ENCODE data around the gene KIF13A.

The KIF13A gene

DNA sequence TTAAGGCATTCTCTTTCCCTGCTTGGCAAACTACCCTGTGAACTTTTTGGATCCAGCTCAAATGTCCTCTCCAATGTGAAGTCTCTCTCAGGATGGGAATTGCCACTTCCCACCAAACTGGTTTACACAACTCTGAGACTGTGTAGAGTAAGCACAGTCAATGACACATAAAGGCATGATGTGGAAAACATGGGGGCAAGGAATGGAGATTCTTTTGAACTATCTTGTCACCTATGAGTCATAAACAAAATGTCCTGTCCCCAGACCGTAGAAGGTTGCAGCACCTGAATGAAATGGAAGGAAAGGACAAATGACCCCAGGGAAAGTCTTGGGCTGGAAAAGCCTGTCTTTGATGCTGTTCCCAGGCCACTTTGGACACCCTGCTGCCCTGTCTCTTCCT is 11.0 kb upstream of the KIF13A start:
- no peaks in the 10 kb centered on the region for H3K4me1 ChIP-seq (ENCODE audit: control insufficient read depth, insufficient read depth, low read length, poor library complexity, severe bottlenecking)
- H3K36me3 ChIP-seq (ENCODE audit: control insufficient read depth, insufficient read depth, low read length), result no peaks in the 10 kb centered on the region
- no peaks in the 10 kb centered on the region for H3K9me3 ChIP-seq (ENCODE audit: control insufficient read depth, low read length)
- no peak overlapping the region for H3K27ac ChIP-seq (ENCODE audit: low read depth, low read length, severe bottlenecking)
- H3K4me3 ChIP-seq (ENCODE audit: extremely low read depth, insufficient read depth, low read length, poor library complexity, severe bottlenecking), result no peak overlapping the region
- WGBS, 2 experiments (ENCODE audit: insufficient coverage in 2 of 2), result 100% methylated on average over 1 of the region's 1 CpG; no CpG with 5 or more reads in 1 of the 2 experiments

DNA sequence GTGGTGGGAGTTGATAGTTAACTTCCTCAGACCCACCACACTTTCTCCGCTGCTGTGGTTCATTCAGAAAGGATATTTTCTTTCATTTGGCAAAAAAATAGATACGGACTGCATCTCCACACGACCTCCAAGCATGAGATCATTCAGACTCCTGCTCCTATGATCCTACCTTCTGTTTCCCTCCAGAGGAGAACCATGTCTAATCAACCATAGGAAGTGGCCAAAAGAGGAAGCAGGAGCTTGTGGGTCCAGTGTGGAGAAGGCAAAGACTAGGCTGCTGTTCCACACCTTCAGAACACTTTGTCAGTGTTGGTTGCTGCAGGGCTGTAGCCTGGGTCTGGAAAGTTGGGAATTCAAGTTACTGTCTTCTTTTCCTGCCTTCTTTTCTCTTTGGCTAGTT is 10.6 kb upstream of the KIF13A start:
- no peaks in the 10 kb centered on the region for H3K36me3 ChIP-seq (ENCODE audit: control insufficient read depth, insufficient read depth, low read length)
- no peaks in the 10 kb centered on the region for H3K4me1 ChIP-seq (ENCODE audit: control insufficient read depth, insufficient read depth, low read length, poor library complexity, severe bottlenecking)
- no peak overlapping the region for H3K4me3 ChIP-seq (ENCODE audit: extremely low read depth, insufficient read depth, low read length, poor library complexity, severe bottlenecking)
- H3K9me3 ChIP-seq (ENCODE audit: control insufficient read depth, low read length), result no peaks in the 10 kb centered on the region
- H3K27ac ChIP-seq (ENCODE audit: low read depth, low read length, severe bottlenecking), result no peak overlapping the region
- WGBS, 2 experiments (ENCODE audit: insufficient coverage in 2 of 2), result 94% methylated on average over 2 of the region's 3 CpGs; no CpG with 5 or more reads in 1 of the 2 experiments

DNA sequence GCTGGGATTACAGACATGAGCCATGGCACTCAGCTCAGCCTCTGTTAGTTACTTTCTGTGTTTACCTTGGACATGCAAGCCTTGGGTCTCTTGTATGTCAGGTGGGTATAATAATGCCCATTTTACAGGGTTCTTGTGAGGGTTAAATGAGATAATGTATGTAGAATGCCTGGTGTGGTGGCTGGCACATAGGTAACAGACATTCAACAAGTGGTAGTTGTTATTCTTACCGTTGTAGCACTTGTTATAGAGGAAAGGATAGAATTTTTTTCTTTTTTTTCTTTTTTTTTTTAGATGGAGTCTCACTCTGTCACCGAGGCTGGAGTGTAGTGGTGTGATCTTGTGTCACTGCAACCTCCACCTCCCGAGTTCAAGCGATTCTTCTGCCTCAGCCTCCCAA is 8.0 kb upstream of the KIF13A start:
- H3K4me3 ChIP-seq (ENCODE audit: extremely low read depth, insufficient read depth, low read length, poor library complexity, severe bottlenecking), result no peak overlapping the region
- no peak overlapping the region for H3K27ac ChIP-seq (ENCODE audit: low read depth, low read length, severe bottlenecking)
- no peaks in the 10 kb centered on the region for H3K4me1 ChIP-seq (ENCODE audit: control insufficient read depth, insufficient read depth, low read length, poor library complexity, severe bottlenecking)
- WGBS, 2 experiments (ENCODE audit: insufficient coverage in 2 of 2), result 100% methylated on average over 2 of the region's 4 CpGs; no CpG with 5 or more reads in 1 of the 2 experiments
- H3K36me3 ChIP-seq (ENCODE audit: control insufficient read depth, insufficient read depth, low read length), result no peaks in the 10 kb centered on the region
- no peaks in the 10 kb centered on the region for H3K9me3 ChIP-seq (ENCODE audit: control insufficient read depth, low read length)

DNA sequence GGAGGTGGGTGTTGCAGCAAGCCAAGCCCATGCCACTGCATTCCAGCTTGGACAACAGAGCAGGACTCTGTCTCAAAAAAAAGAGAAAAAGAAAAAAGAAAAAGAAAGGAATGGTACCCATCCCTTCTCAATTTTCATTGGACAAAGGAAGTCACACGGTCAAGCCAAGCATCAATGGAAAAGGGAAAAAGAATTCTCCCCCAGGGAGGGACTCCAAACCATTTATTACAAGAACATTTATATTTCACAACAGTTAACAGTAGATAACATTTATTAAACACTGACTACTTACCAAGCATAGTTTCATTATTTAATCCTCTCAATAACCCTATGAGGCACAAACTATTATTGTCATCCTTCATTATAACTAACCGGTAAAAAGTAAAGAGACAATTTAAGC is 6.6 kb upstream of the KIF13A start:
- no peaks in the 10 kb centered on the region for H3K9me3 ChIP-seq (ENCODE audit: control insufficient read depth, low read length)
- no peak overlapping the region for H3K27ac ChIP-seq (ENCODE audit: low read depth, low read length, severe bottlenecking)
- WGBS, 2 experiments (ENCODE audit: insufficient coverage in 2 of 2), result 96% methylated on average over 2 of the region's 2 CpGs; no CpG with 5 or more reads in 1 of the 2 experiments
- no peak overlapping the region for H3K4me3 ChIP-seq (ENCODE audit: extremely low read depth, insufficient read depth, low read length, poor library complexity, severe bottlenecking)
- H3K4me1 ChIP-seq (ENCODE audit: control insufficient read depth, insufficient read depth, low read length, poor library complexity, severe bottlenecking), result no peaks in the 10 kb centered on the region
- no peaks in the 10 kb centered on the region for H3K36me3 ChIP-seq (ENCODE audit: control insufficient read depth, insufficient read depth, low read length)

DNA sequence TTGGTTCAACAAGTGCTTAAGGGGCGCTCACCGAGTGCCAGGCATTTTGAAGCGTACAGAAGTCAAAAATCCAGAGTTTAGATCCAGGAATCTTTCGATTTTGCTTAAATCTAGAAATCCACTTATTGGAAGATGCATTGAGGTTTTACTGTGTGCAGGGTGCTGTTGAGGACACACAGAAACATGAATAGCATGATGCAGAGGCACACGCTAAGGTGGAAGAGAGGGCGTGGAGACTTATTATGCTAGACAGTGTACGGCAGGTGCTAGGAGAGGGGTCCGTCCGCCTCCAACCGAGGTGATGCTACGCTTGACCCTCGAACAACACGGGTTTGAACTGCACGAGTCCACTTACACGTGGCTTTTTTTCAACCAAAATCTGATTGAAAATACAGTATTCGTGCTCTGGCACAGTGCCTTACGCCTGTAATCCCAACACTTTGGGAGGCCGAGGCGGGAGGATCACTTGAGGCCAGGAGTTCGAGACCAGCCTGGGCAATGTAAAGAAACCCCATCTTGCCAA is 1.0 kb upstream of the KIF13A start:
- Histone ChIP-seq H3K4me1 (ENCODE audit: control insufficient read depth, insufficient read depth, low read length, poor library complexity, severe bottlenecking) (no peaks in the 10 kb centered on the region), H3K9me3 (ENCODE audit: control insufficient read depth, low read length) (no peaks in the 10 kb centered on the region), H3K27ac (ENCODE audit: low read depth, low read length, severe bottlenecking) (peak overlapping the region; percentile 57), H3K4me3 (ENCODE audit: extremely low read depth, insufficient read depth, low read length, poor library complexity, severe bottlenecking) (peak overlapping the region; percentile 55), H3K36me3 (ENCODE audit: control insufficient read depth, insufficient read depth, low read length) (peaks cover 4% of the 10 kb centered on the region)
- WGBS, 2 experiments (ENCODE audit: insufficient coverage in 2 of 2), result 80 to 84% methylated on average over 17 to 19 of the region's 20 CpGs

DNA sequence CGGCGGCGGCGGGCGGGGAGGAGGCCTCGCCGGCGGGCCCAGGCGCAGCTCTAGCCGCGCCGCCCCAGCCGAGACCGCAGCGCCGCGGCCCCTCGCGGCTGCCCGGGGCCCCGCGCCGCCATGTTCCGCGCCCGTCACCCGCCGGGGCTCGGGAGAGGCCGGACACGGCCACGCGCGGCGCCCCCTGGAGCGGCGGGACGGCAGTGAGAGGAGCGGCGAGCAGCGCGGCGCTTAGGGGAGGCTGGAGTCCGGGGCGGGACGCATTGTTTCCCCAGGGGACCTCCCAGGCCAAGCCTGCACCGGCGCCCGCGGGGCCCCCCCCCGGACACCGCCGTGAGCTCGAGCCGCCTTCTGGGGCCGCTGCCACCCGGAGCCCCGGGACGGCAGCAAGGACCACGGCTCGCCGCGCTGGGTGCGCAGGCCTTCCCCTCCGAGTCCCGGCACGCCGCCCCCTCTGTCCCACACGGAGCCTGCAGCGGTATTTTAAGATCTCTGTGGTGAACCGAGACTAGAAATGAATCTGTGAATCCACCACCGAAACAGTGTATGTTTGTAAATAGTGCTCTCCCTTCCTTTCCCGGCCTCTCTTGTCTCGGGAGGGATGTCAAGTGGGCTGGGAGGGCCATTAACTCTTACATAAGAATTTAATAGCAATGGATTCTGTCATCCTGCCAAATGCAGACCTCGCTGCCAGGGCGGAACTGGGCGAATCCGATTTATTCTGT is 424 bp upstream of the KIF13A start:
- H3K4me3 ChIP-seq (ENCODE audit: extremely low read depth, insufficient read depth, low read length, poor library complexity, severe bottlenecking), result peak overlapping the region; percentile 55
- no peaks in the 10 kb centered on the region for H3K4me1 ChIP-seq (ENCODE audit: control insufficient read depth, insufficient read depth, low read length, poor library complexity, severe bottlenecking)
- H3K9me3 ChIP-seq (ENCODE audit: control insufficient read depth, low read length), result no peaks in the 10 kb centered on the region
- WGBS, 2 experiments (ENCODE audit: insufficient coverage in 2 of 2), result 2 to 3% methylated on average over 46 to 53 of the region's 78 CpGs
- peaks cover 9% of the 10 kb centered on the region for H3K36me3 ChIP-seq (ENCODE audit: control insufficient read depth, insufficient read depth, low read length)
- peak overlapping the region; percentile 57 for H3K27ac ChIP-seq (ENCODE audit: low read depth, low read length, severe bottlenecking)

DNA sequence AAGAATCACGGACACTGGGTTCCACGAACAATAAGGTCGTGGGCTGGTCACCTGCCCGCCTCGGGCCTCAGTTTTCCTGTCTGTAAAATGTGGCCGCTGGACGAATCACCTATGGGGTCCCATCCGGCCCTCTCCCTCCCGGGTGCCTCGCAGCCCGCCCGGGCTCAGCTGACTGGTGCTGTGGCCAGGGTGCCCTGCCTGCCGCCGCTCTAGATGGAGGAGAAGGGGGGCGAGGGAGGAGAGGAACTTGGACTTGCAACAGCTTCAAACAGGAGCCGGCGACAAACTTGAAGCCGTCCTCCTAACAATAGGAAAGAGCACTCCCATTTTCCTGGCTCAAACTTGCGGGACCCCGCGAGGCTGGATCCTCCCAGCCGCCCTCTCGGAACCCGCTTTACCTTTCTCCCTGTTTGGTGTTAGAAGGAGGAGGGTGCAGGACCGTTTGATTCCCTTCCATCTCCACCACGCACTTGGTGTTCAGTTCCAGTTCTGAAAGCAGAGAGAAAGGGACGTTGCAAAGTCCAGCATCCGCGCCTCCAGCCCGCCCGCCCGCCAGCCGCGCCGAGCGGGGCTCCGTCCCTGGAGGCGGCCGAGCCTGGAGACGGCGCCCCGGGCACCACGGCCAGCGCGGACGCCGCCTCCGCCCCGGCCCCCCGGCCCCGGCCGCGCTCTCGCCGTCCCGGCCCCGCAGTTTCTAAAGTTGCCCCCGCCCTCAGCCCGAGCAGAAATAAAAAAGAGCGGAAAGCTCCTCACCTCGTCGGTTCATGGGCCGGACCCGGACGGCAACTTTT is 584 bp downstream of the KIF13A start:
- H3K4me3 ChIP-seq (ENCODE audit: extremely low read depth, insufficient read depth, low read length, poor library complexity, severe bottlenecking), result peak overlapping the region; percentile 71
- H3K4me1 ChIP-seq (ENCODE audit: control insufficient read depth, insufficient read depth, low read length, poor library complexity, severe bottlenecking), result no peaks in the 10 kb centered on the region
- no peaks in the 10 kb centered on the region for H3K9me3 ChIP-seq (ENCODE audit: control insufficient read depth, low read length)
- H3K27ac ChIP-seq (ENCODE audit: low read depth, low read length, severe bottlenecking), result peak overlapping the region; percentile 62
- 0% methylated on average over 39 to 47 of the region's 65 CpGs for WGBS, 2 experiments (ENCODE audit: insufficient coverage in 2 of 2)
- peaks cover 13% of the 10 kb centered on the region for H3K36me3 ChIP-seq (ENCODE audit: control insufficient read depth, insufficient read depth, low read length)

DNA sequence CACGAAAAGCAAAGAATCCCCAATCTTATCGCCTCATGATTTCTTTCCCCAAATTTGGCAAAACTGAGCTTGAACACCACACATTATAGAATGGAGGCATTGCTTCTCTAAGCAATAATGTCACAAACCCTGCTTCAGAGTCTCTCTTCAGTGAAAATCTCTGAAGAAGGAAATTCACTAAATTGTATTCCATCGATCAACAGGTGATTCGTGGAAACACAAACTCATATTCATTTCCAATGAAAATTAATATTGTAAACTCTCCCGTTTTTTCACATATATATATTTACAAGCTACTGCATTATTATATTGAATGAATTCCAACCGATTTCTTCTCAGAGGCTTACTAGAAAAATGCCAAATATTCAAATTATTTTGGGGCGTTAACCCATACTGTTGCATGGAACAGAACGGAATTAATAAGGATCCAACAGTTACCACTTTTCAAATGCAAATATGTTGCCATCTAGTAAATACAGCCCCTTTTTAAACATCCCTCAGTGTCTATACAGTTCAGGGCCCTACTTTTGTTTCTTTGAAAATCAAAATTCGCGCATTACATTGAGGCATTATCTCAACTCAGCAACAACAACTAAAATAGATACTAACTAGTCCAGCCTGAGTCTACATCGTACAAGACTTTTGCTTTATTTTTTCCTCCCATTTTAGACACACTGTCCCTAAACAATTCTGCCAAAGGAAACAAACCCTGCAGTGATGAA is 1.3 kb downstream of the KIF13A start:
- H3K9me3 ChIP-seq (ENCODE audit: control insufficient read depth, low read length), result no peaks in the 10 kb centered on the region
- WGBS, 2 experiments (ENCODE audit: insufficient coverage in 2 of 2), result 33 to 39% methylated on average over 7 to 8 of the region's 11 CpGs
- H3K4me1 ChIP-seq (ENCODE audit: control insufficient read depth, insufficient read depth, low read length, poor library complexity, severe bottlenecking), result no peaks in the 10 kb centered on the region
- no peak overlapping the region for H3K27ac ChIP-seq (ENCODE audit: low read depth, low read length, severe bottlenecking)
- peak overlapping the region; percentile 71 for H3K4me3 ChIP-seq (ENCODE audit: extremely low read depth, insufficient read depth, low read length, poor library complexity, severe bottlenecking)
- H3K36me3 ChIP-seq (ENCODE audit: control insufficient read depth, insufficient read depth, low read length), result peaks cover 20% of the 10 kb centered on the region

DNA sequence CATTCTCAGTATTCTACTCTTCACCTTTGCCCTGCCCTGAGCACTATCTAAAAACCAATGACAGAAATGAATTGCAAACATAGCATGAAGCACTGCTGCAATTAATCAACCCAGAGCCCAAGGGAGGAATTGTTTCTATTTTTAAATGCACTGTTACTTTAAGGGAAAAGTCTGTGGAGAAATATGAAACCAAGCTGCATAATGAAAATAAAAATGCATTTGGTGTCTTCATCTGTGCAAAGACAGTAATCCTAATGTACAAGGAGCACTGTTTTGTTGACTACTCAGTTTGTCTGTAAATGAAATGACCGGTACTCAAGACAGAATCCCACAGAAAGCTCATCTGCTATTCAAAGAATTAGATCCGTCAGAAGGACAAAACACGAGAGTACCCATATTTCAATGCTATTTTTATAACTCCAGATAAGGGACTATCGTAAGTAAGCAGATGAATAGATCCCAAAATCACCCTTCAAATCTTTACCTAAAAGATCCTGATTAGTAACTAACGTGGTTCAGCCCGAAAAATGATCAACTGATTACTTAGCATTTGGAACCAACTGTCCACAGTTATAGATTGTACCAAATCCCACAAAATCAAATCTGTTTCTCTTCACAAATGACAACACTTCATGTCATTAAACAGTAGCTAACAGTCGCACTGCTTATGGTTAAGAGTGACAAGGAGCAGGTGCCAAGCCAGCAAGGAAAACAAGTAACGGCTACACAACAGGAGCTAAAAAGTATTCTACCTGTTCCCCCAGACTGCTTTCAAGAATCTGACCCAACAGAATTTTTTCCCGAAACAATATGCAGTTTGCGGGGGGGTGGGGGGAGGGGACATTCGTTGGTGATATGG is 2.4 kb downstream of the KIF13A start:
- WGBS, 2 experiments (ENCODE audit: insufficient coverage in 2 of 2), result 87 to 90% methylated on average over 5 to 8 of the region's 11 CpGs
- no peak overlapping the region for H3K27ac ChIP-seq (ENCODE audit: low read depth, low read length, severe bottlenecking)

DNA sequence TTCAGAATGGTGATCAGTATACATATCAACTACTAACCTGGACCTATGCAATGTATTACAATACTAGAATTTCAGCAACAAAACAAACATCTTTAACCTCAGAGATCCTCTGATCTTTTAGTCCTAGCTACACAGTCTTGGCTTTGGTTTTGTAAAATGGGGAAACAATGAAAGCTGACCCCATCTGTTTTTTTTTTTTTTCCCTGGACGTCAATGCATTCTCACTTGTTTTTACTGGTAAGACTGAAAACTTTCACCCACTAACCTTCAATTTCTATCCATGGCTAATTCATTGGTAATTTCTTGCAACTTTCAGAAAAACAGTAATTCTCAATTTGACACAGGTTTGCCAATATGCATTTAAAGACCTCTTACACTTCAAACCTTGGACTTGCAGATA is 3.0 kb downstream of the KIF13A start:
- H3K4me3 ChIP-seq (ENCODE audit: extremely low read depth, insufficient read depth, low read length, poor library complexity, severe bottlenecking), result no peak overlapping the region
- H3K27ac ChIP-seq (ENCODE audit: low read depth, low read length, severe bottlenecking), result no peak overlapping the region
- H3K9me3 ChIP-seq (ENCODE audit: control insufficient read depth, low read length), result no peaks in the 10 kb centered on the region
- peaks cover 20% of the 10 kb centered on the region for H3K36me3 ChIP-seq (ENCODE audit: control insufficient read depth, insufficient read depth, low read length)
- H3K4me1 ChIP-seq (ENCODE audit: control insufficient read depth, insufficient read depth, low read length, poor library complexity, severe bottlenecking), result no peaks in the 10 kb centered on the region
- WGBS, 2 experiments (ENCODE audit: insufficient coverage in 2 of 2), result 70 to 80% methylated on average over 1 of the region's 1 CpG

More for the DNA sequence above, 2.4 kb downstream of the KIF13A start:
- Histone ChIP-seq H3K4me3 (ENCODE audit: extremely low read depth, insufficient read depth, low read length, poor library complexity, severe bottlenecking) (no peak overlapping the region), H3K4me1 (ENCODE audit: control insufficient read depth, insufficient read depth, low read length, poor library complexity, severe bottlenecking) (no peaks in the 10 kb centered on the region), H3K9me3 (ENCODE audit: control insufficient read depth, low read length) (no peaks in the 10 kb centered on the region), H3K36me3 (ENCODE audit: control insufficient read depth, insufficient read depth, low read length) (peaks cover 20% of the 10 kb centered on the region)

All from mesodermal cell (in vitro differentiated cells).